GM18861 (cell line): Measurements from ENCODE around the gene YY1.
"Not testable (repeated sequence)": the region's sequence is repeated elsewhere in the genome, so short reads cannot be mapped to it uniquely, and the experiment has no call there.

Source experiments
- ATAC-seq: cut with Tn5 transposase; IDR thresholded peaks from one replicate; pipeline ENCODE4 v1.9.1; 2021; ENCODE audit not compliant: unreplicated experiment

Gene YY1

GRCh38 chr14:100283984-100284881 lies 45.3 kb downstream of the YY1 start:
- no peak for ATAC-seq

GRCh38 chr14:100285021-100285912 lies 46.3 kb downstream of the YY1 start:
- peak; percentile 74 for ATAC-seq

GRCh38 chr14:100285913-100286400 lies 47.0 kb downstream of the YY1 start:
- no peak for ATAC-seq

- no peak for ATAC-seq
Observed at GRCh38 chr14:100286484-100287191, 47.7 kb downstream of the YY1 start.

- no peak for ATAC-seq
Observed at GRCh38 chr14:100287202-100287997, 48.5 kb downstream of the YY1 start.

- not testable (repeated sequence) for ATAC-seq
Observed at GRCh38 chr14:100287998-100288295, 49.0 kb downstream of the YY1 start.

- ATAC-seq: no peak
Observed at GRCh38 chr14:100288382-100289185, 49.6 kb downstream of the YY1 start.

GRCh38 chr14:100289916-100290606 lies 51.1 kb downstream of the YY1 start:
- ATAC-seq: no peak

GRCh38 chr14:100290607-100291304 lies 51.8 kb downstream of the YY1 start:
- ATAC-seq: no peak

- no peak for ATAC-seq
Observed at GRCh38 chr14:100291305-100292075, 52.5 kb downstream of the YY1 start.

GRCh38 chr14:100292301-100292775 lies 53.4 kb downstream of the YY1 start:
- no peak for ATAC-seq

- ATAC-seq: no peak
Observed at GRCh38 chr14:100292776-100293461, 54.0 kb downstream of the YY1 start.

- ATAC-seq: no peak
Observed at GRCh38 chr14:100293497-100294212, 54.7 kb downstream of the YY1 start.

- peak; percentile 67 for ATAC-seq
Observed at GRCh38 chr14:100294213-100294962, 55.4 kb downstream of the YY1 start.

GRCh38 chr14:100294963-100295330 lies 56.0 kb downstream of the YY1 start:
- ATAC-seq: no peak
